GM23248 (cell line): ENCODE measurements around the gene CDK16.

ENCODE experiments used
- EZH2 ChIP-seq: fragments of 200-600 bp; sonication (generic); IDR thresholded peaks from 2 replicates; pipeline ENCODE4 v1.6.1; 2018; ENCODE audit warnings: antibody characterized with exemption, mild to moderate bottlenecking; ENCODE audit not compliant: insufficient read depth, poor library complexity, severe bottlenecking
- EZH2phosphoT487 ChIP-seq: fragments of 200-600 bp; sonication (generic); IDR thresholded peaks from 2 replicates; pipeline ENCODE4 v1.6.1; 2018; ENCODE audit warnings: antibody characterized with exemption, moderate library complexity, mild to moderate bottlenecking, low read depth; ENCODE audit not compliant: insufficient read depth

DNA sequence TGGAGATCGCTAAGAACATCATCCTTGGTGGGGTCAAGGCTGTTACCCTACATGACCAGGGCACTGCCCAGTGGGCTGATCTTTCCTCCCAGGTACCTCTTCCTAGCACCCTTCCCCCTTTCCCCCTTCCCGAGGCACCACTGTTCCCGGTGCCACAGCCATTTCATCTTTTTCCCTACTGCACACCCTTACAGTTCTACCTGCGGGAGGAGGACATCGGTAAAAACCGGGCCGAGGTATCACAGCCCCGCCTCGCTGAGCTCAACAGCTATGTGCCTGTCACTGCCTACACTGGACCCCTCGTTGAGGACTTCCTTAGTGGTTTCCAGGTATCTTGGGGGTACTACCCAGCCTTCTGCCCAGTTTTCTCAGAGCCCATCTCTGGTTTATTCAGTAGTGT lies 19.2 kb upstream of the CDK16 start:
- TF ChIP-seq EZH2 (no peak), EZH2phosphoT487 (no peak)
